ENCODE data around the gene HMGN1.

The HMGN1 gene

DNA sequence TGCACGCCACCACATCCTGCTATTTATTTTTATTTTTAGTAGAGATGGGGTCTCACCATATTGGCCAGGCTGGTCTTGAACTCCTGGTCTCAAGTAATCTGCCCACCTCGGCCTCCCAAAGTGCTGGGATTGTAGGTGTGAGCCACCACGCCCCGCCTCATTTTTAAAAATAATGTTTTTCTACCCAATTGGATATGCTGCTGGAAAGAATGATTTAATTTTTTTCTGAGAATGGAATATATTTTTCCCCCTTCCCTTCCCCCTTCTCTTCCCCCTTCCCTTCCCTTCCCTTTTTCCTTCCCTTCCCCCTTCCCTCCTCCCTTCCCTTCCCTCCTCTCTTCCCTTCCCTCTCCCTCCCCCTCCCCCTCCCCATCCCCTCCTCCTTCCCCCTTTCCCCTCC lies 17.7 kb upstream of the HMGN1 start:
- no peak overlapping the region for H3K4me3 ChIP-seq (ENCODE audit: low read depth, low read length)
- TF ChIP-seq, protein P1, sequence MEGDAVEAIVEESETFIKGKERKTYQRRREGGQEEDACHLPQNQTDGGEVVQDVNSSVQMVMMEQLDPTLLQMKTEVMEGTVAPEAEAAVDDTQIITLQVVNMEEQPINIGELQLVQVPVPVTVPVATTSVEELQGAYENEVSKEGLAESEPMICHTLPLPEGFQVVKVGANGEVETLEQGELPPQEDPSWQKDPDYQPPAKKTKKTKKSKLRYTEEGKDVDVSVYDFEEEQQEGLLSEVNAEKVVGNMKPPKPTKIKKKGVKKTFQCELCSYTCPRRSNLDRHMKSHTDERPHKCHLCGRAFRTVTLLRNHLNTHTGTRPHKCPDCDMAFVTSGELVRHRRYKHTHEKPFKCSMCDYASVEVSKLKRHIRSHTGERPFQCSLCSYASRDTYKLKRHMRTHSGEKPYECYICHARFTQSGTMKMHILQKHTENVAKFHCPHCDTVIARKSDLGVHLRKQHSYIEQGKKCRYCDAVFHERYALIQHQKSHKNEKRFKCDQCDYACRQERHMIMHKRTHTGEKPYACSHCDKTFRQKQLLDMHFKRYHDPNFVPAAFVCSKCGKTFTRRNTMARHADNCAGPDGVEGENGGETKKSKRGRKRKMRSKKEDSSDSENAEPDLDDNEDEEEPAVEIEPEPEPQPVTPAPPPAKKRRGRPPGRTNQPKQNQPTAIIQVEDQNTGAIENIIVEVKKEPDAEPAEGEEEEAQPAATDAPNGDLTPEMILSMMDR (IDR thresholded peaks at IDR 0.05; ENCODE audit: low read depth, low read length), result no peak

- H3K4me3 ChIP-seq (ENCODE audit: low read depth, low read length), result no peak overlapping the region
- TF ChIP-seq, protein P1 (IDR thresholded peaks at IDR 0.05; ENCODE audit: low read depth, low read length), result no peak
Observed at GRCh38 chr21:39364949-39365348, 16.1 kb upstream of the HMGN1 start.

DNA sequence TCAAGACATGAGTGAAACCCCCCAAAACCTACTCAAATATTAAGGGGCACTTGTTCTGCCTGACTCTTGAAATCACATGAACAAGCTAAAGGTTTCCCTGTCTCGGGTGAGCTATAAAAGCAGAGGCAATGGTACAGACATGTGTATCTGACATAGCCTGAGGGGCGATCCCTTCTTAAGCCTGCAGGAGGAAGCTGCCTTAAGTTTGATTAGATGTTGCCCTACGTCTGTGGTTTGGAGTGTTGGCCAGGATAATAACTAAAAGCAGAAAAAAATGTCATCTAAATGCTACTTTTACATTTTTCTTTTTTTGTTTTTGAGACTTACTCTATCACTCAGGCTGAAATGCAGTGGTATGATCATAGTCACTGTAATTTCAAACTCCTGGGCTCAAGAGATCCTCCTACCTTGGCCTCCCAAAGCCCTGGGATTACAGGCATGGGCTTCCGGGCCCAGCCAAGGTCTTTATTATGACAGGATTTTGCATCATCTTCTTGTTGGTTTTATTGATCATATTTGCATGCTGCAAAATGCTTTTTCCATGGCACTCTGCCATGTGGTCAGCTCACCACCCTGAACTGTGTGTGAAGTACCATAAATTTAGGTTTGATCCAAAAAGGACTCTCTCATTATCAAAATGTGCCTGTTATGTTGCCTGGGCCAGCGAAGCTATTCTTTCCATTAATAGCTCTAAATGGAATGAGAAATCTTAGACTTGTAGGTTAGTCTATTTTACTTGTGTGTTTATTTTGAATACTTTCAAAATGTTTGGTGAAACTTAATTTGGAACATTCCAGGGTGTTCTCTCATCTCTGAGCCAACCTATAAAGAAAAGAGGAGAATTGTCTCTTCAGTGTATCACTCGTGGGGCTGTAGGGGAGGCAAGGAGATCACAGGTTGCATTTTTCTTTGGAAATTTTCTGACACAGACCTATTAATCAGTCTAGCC lies 15.0 kb upstream of the HMGN1 start:
- TF ChIP-seq, protein P1 (IDR thresholded peaks at IDR 0.05; ENCODE audit: low read depth, low read length), result no peak
- H3K4me3 ChIP-seq (ENCODE audit: low read depth, low read length), result no peak overlapping the region

DNA sequence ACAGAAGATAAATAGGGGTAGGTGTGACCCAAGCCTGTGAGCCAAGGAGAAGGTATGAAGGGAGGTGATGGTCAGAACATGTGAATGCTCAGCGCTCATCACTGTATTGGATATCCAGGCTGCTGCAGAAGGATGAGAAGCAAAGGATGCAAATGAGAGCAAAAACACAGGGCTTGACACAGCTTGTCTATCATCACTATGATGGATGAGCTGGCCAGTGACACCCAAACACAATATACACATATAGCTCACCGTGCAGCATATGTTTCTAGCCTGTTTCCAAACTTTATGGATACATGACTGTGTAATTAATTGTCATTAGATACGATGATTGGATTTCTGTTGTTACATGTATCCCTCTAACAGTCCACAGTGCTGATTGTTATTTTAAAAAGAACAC lies 13.8 kb upstream of the HMGN1 start:
- no peak overlapping the region for H3K4me3 ChIP-seq (ENCODE audit: low read depth, low read length)
- TF ChIP-seq, protein P1 (IDR thresholded peaks at IDR 0.05; ENCODE audit: low read depth, low read length), result no peak

DNA sequence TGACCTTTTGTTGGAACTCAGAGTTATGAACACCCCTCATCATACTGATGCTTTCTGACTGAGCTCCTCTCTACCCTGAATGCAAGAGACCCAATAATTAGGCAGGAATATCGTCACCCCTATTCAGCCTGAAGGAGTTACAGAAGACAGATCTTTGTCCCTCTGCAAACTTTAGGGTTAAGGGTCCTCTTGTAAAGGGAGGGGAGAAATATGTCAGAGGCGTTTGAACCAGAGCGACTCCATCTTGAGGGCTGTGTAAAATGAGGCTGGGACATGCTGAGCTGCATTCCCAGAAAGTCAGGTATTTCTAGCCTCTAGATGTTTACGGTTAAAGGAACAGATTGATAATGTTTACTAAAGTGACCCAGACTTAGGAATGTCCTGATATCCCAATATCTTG lies 10.5 kb upstream of the HMGN1 start:
- H3K4me3 ChIP-seq (ENCODE audit: low read depth, low read length), result no peak overlapping the region
- TF ChIP-seq, protein P1 (IDR thresholded peaks at IDR 0.05; ENCODE audit: low read depth, low read length), result no peak

DNA sequence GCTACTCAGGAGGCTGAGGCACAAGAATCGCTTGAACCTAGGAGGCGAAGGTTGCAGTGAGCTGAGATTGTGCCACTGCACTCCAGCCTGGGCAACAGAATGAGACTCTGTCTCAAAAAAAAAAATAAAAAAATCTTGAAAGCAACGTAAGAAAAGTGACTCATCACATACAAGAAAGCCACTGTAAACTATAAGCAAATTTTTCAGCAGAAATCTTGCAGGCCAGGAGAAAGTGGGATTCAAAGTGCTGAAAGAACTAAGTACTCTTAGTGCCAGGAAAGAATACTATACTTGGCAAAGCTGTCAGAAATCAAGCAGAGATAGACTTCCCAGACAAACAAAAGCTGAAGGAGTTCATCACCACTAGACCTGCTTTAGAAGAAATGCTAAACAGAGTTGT lies 4.4 kb upstream of the HMGN1 start:
- TF ChIP-seq, protein P1 (IDR thresholded peaks at IDR 0.05; ENCODE audit: low read depth, low read length), result no peak
- no peak overlapping the region for H3K4me3 ChIP-seq (ENCODE audit: low read depth, low read length)
